Activated CD8-positive, alpha-beta T cell treated with anti-CD3 and anti-CD28 coated beads for 36 hours (primary cell): ENCODE measurements around the gene PIGW. TPM values are rescaled to one million over a fixed set of nuclear protein-coding genes. Genes with fewer than 3 reads are reported as not detected.

Experiments used
- ATAC-seq: fragments of 200-7000 bp; cut with Tn5 transposase; one replicate; pipeline ENCODE4 v1.10.0; 2021; ENCODE audit warnings: mild to moderate bottlenecking, moderate library complexity
- CTCF ChIA-PET: fragments of 350-600 bp; sonication (Branson Sonifier 250); formaldehyde crosslinking; loops from one replicate; lab custom pipeline; 2021; ENCODE audit warnings: antibody characterized with exemption; lab: Charles Lee
- POLR2A ChIA-PET: fragments of 350-600 bp; sonication (Branson Sonifier 250); formaldehyde crosslinking; loops from one replicate; lab custom pipeline; 2021; ENCODE audit warnings: antibody characterized with exemption; lab: Charles Lee
- DNase-seq: peaks from one replicate; pipeline ENCODE4 v3.0.0-alpha.2; 2020
- H3K27ac Mint-ChIP-seq: one replicate; pipeline ENCODE4 v1.8.0; 2021; ENCODE audit warnings: mild to moderate bottlenecking, mixed read lengths
- H3K27me3 Mint-ChIP-seq: one replicate; pipeline ENCODE4 v1.8.0; 2021; ENCODE audit warnings: mixed read lengths
- H3K36me3 Mint-ChIP-seq: one replicate; pipeline ENCODE4 v1.8.0; 2021; ENCODE audit warnings: low read depth, mixed read lengths
- H3K4me1 Mint-ChIP-seq: one replicate; pipeline ENCODE4 v1.8.0; 2021; ENCODE audit warnings: low read depth, mixed read lengths
- H3K4me3 Mint-ChIP-seq: one replicate; pipeline ENCODE4 v1.8.0; 2021; ENCODE audit warnings: mild to moderate bottlenecking, moderate library complexity, mixed read lengths
- H3K9me3 Mint-ChIP-seq: one replicate; pipeline ENCODE4 v1.8.0; 2021; ENCODE audit warnings: mixed read lengths
- intact Hi-C: fragments of 100-400 bp; cut with micrococcal nuclease; formaldehyde crosslinking; loops from one replicate; pipeline ENCODE4 v1.10.0; 2022
- total RNA-seq, 2 experiments: library from RNA; stranded (reverse); gene quantifications; one replicate each; pipeline ENCODE4 v1.2.3, GENCODE V29; 2021
- TF ChIP-seq, protein P1 (sequence below): fragments of 200-600 bp; IDR thresholded peaks from one replicate; pipeline ENCODE4 v1.8.0; 2022; ENCODE audit warnings: antibody characterized with exemption, mild to moderate bottlenecking

The PIGW gene
- total RNA-seq, 2 experiments from 2014 or later, result 11.0 to 11.9 TPM

DNA sequence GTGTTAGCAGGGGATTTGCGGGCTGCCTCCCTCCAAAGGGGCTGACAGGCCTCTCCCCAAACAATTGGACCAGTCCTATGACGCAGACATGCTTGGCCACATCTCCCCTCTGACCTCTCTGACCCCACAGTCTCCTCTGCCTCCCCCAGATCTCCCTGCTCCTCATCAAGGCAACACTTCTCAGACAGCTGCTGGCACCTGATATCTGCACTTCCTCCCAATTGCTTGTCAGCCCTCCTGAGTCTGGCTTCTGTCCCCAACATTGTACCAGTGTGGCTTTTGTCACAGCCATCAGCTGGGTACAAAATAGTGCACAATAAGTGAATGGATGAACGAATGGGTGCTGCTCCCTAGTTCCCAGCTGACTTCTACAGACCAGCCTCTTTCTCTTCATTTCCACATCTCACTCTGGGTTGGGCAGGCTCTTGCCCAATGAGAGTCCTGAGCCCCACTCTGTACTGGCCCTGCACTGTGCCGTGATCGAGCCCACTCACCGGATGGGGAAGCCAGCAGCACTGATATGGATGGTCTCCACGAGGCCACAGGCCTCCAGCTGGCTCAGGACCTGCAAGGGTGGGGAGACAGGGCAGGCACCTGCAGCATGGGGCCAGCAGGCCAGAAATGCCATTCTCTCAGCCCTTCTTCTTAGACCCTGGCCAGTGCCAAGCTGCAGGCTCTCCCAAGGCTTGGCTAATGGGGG, 31.2 kb upstream of the PIGW start:
- DNase-seq, result no peak
- H3K4me3 Mint-ChIP-seq, result no peak overlapping the region
- no peaks in the 10 kb centered on the region for H3K9me3 Mint-ChIP-seq
- POLR2A ChIA-PET, result interaction anchor here (1.6 to 3.6 kb wide), 2 partner anchors 9 to 11 kb away, joined by 6 to 16 read pairs; no protein-coding TSS in a partner anchor
- intact Hi-C loops, result no loop called here
- CTCF ChIA-PET, result no interaction called here
- ATAC-seq, result no peak
- peaks cover 40% of the 10 kb centered on the region for H3K36me3 Mint-ChIP-seq
- H3K27ac Mint-ChIP-seq, result peak overlapping the region; percentile 54
- TF ChIP-seq, protein P1, sequence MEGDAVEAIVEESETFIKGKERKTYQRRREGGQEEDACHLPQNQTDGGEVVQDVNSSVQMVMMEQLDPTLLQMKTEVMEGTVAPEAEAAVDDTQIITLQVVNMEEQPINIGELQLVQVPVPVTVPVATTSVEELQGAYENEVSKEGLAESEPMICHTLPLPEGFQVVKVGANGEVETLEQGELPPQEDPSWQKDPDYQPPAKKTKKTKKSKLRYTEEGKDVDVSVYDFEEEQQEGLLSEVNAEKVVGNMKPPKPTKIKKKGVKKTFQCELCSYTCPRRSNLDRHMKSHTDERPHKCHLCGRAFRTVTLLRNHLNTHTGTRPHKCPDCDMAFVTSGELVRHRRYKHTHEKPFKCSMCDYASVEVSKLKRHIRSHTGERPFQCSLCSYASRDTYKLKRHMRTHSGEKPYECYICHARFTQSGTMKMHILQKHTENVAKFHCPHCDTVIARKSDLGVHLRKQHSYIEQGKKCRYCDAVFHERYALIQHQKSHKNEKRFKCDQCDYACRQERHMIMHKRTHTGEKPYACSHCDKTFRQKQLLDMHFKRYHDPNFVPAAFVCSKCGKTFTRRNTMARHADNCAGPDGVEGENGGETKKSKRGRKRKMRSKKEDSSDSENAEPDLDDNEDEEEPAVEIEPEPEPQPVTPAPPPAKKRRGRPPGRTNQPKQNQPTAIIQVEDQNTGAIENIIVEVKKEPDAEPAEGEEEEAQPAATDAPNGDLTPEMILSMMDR, result no peak
- H3K4me1 Mint-ChIP-seq, result peaks cover 6% of the 10 kb centered on the region
- no peaks in the 10 kb centered on the region for H3K27me3 Mint-ChIP-seq

DNA sequence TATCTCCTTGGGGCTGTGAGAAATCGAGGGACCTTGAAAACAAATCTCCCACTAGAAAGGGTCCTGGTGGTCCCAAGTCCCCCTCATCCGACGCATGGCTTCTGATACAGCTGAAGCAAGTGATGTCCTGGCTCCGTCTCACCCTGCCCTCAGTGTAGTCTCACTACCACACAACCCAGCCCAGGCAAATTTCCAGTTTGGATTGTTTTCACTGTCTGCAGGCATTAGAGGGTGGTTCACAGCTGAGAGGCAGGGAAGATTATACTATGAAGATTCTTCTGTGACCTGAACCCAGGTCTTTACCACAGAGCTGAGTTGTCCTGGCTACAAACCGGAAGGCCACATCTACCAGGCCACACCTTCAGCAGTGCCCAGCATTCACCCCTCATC, 30.6 kb upstream of the PIGW start:
- ATAC-seq (no peak), DNase-seq (no peak)
- no peak overlapping the region for H3K27ac Mint-ChIP-seq
- H3K9me3 Mint-ChIP-seq, result no peaks in the 10 kb centered on the region
- CTCF ChIA-PET, result no interaction called here
- H3K4me1 Mint-ChIP-seq, result peaks cover 6% of the 10 kb centered on the region
- no peak overlapping the region for H3K4me3 Mint-ChIP-seq
- intact Hi-C loops, result no loop called here
- TF ChIP-seq, protein P1, result no peak
- peaks cover 44% of the 10 kb centered on the region for H3K36me3 Mint-ChIP-seq
- no peaks in the 10 kb centered on the region for H3K27me3 Mint-ChIP-seq
- POLR2A ChIA-PET, result interaction anchor here (1.6 to 3.6 kb wide), 2 partner anchors 9 to 11 kb away, joined by 6 to 16 read pairs; no protein-coding TSS in a partner anchor

DNA sequence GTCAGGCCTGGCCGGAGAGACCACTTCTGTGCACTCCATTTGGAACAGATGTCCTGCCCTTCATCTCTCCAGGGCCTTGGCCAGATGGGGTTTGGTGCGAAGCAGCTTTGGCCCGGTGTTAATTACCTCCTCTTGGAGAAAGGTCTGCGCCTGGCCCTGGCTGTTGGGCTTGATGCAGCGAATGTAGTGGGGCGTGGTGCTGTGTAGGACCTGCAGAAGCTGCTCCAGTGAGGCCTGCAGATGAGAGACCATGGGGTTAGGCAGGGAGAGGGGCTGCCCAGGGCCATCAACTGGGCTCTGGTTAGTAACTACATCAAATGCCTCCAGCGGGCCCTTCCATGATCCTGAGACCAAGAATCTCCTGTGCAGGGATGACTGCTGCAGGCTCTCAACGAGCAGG, 29.6 kb upstream of the PIGW start:
- ChIA-PET POLR2A (interaction anchor here (0.7 to 3.6 kb wide), 3 partner anchors 10 to 25 kb away, joined by 3 to 16 read pairs (median 3); no protein-coding TSS in a partner anchor), CTCF (no interaction called here)
- no peaks in the 10 kb centered on the region for H3K9me3 Mint-ChIP-seq
- peaks cover 6% of the 10 kb centered on the region for H3K4me1 Mint-ChIP-seq
- DNase-seq, result no peak
- H3K27ac Mint-ChIP-seq, result no peak overlapping the region
- ATAC-seq, result no peak
- no peak overlapping the region for H3K4me3 Mint-ChIP-seq
- H3K27me3 Mint-ChIP-seq, result no peaks in the 10 kb centered on the region
- peaks cover 49% of the 10 kb centered on the region for H3K36me3 Mint-ChIP-seq
- intact Hi-C loops, result no loop called here
- TF ChIP-seq, protein P1, result no peak

DNA sequence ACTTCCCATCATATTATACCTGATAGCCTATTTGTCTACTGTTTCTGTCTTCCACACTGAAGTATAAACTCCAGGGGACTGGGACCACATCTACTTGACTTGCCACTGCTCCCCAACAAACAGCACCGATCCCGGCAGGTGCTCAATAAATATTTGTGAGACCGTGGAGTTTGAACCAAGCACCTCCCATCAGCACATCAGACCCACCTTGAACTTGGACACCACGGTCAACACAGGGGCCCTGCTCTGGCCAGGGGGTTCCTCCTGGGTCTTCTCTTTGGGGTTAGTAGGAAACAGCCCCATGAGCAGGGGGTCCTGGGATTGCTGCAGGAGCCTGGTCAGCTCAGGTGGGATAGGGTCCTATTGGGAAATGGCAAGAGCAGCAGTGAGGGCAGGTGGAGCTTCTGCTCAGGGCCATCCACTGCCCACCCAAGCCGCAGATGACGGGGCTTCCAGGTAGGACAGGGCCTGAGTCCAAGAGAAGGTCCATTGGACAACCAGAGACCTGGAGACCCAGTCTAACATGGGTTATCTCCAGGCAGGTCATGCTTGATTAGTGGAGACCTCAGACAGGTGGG, 28.4 kb upstream of the PIGW start:
- ChIA-PET CTCF (interaction anchor here (0.9 to 1.3 kb wide), 2 partner anchors 28 to 97 kb away, joined by 3 to 5 read pairs; partner anchors contain the start of genes MYO19 and PIGW), POLR2A (interaction anchor here (1.0 to 3.6 kb wide), 3 partner anchors 9 to 53 kb away, joined by 3 to 16 read pairs (median 4); partner anchors contain the start of genes MYO19 and PIGW)
- intact Hi-C loops, result no loop called here
- H3K4me1 Mint-ChIP-seq, result peaks cover 6% of the 10 kb centered on the region
- no peak overlapping the region for H3K27ac Mint-ChIP-seq
- no peaks in the 10 kb centered on the region for H3K9me3 Mint-ChIP-seq
- TF ChIP-seq, protein P1, result no peak
- H3K27me3 Mint-ChIP-seq, result no peaks in the 10 kb centered on the region
- no peak overlapping the region for H3K4me3 Mint-ChIP-seq
- no peak for ATAC-seq
- H3K36me3 Mint-ChIP-seq, result peaks cover 57% of the 10 kb centered on the region
- DNase-seq, result no peak

DNA sequence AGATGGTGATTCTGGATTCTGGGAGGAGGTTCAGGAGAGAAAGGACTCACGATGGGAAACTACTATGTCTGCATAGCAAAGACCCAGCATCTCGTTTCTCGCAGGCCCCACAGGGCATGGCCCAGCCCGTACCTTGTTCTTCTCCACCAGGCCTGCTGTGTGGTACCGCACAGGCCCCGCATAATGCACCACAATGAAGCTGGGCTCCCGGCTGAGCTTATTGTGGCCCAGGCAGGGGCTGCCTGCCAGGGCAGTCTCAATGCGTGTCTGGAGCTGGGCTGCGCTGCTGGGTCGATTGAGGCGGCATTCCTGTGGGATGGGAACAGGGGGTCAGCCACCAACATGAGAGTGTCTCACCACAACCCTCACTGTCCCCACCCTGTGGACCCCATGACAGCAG, 28.0 kb upstream of the PIGW start:
- TF ChIP-seq, protein P1, result no peak
- no peaks in the 10 kb centered on the region for H3K9me3 Mint-ChIP-seq
- peaks cover 57% of the 10 kb centered on the region for H3K36me3 Mint-ChIP-seq
- ATAC-seq, result no peak
- DNase-seq, result no peak
- intact Hi-C loops, result no loop called here
- no peaks in the 10 kb centered on the region for H3K27me3 Mint-ChIP-seq
- no peak overlapping the region for H3K4me3 Mint-ChIP-seq
- ChIA-PET CTCF (interaction anchor here (1.3 kb wide), 1 partner anchor 27 kb away, joined by 5 read pairs; the partner anchor contains the start of genes MYO19 and PIGW), POLR2A (interaction anchor here (1.0 to 1.6 kb wide), 3 partner anchors 9 to 52 kb away, joined by 3 to 4 read pairs (median 4); partner anchors contain the start of genes MYO19 and PIGW)
- no peak overlapping the region for H3K27ac Mint-ChIP-seq
- peaks cover 6% of the 10 kb centered on the region for H3K4me1 Mint-ChIP-seq
